A673 (cell line): ENCODE data around the gene NINJ2. TPM values are rescaled to one million over a fixed set of nuclear protein-coding genes. Genes with fewer than 3 reads are reported as not detected.
A peak's percentile ranks its signal among the peaks of the same experiment; 100 is the strongest.

Source experiments
- BruUV-seq: library from RNA; stranded (reverse); fragments of 400-500 nt; replicated peaks from 2 replicates; lab custom pipeline; 2021; lab: Mats Ljungman, UMichigan
- CTCF ChIA-PET: fragments of 300-600 bp; sonication (Branson Sonifier 250); formaldehyde crosslinking; loops from one replicate; lab custom pipeline; 2022; ENCODE audit warnings: antibody characterized with exemption; lab: Charles Lee
- POLR2A ChIA-PET: fragments of 300-600 bp; sonication (Branson Sonifier 250); formaldehyde crosslinking; loops from one replicate; lab custom pipeline; 2022; ENCODE audit warnings: antibody characterized with exemption; ENCODE audit not compliant: low non-redundant PET; lab: Charles Lee
- DNase-seq: peaks from one replicate; pipeline ENCODE4 v3.0.0-alpha.2; 2015; ENCODE audit warnings: low spot score
- H3K27ac ChIP-seq: fragments of 200-600 bp; sonication (generic); 2 replicates; pipeline ENCODE4 v1.5.1; 2016; ENCODE audit warnings: mixed run types, low read depth, mild to moderate bottlenecking, mixed read lengths, antibody characterized with exemption, low read length; ENCODE audit not compliant: poor library complexity, severe bottlenecking
- H3K27me3 ChIP-seq: fragments of 200-600 bp; sonication (generic); replicated peaks from 2 replicates; pipeline ENCODE4 v1.6.1; 2017; ENCODE audit warnings: mixed run types, low read depth, mild to moderate bottlenecking, mixed read lengths, antibody characterized with exemption, low read length; ENCODE audit not compliant: insufficient read depth, poor library complexity
- H3K36me3 ChIP-seq: fragments of 200-600 bp; sonication (generic); 2 replicates; pipeline ENCODE4 v1.6.1; 2016; ENCODE audit warnings: mixed run types, mild to moderate bottlenecking, mixed read lengths, antibody characterized with exemption, low read length; ENCODE audit not compliant: insufficient read depth, poor library complexity, severe bottlenecking
- H3K4me1 ChIP-seq: fragments of 200-600 bp; sonication (generic); 2 replicates; pipeline ENCODE4 v1.6.1; 2017; ENCODE audit warnings: mixed run types, mild to moderate bottlenecking, mixed read lengths, antibody characterized with exemption, low read length; ENCODE audit not compliant: insufficient read depth, poor library complexity, severe bottlenecking
- H3K4me3 ChIP-seq: fragments of 200-600 bp; sonication (generic); 2 replicates; pipeline ENCODE4 v1.5.1; 2016; ENCODE audit warnings: low read depth, mixed run types, mild to moderate bottlenecking, mixed read lengths, low read length; ENCODE audit not compliant: poor library complexity, severe bottlenecking
- H3K9me3 ChIP-seq: fragments of 200-600 bp; sonication (generic); 2 replicates; pipeline ENCODE4 v1.6.1; 2016; ENCODE audit warnings: mixed run types, low read depth, mild to moderate bottlenecking, mixed read lengths, antibody characterized with exemption, low read length; ENCODE audit not compliant: poor library complexity, severe bottlenecking
- CTCF ChIP-seq: fragments of 300-800, 200-600 bp; sonication (generic); conservative IDR thresholded peaks from 2 replicates; pipeline ENCODE4 v1.5.1; 2017; ENCODE audit warnings: low read depth, mild to moderate bottlenecking, antibody characterized with exemption, low read length, moderate library complexity, mixed read lengths
- EZH2 ChIP-seq: fragments of 200-600 bp; sonication (generic); IDR thresholded peaks from 2 replicates; pipeline ENCODE4 v1.6.1; 2017; ENCODE audit warnings: borderline replicate concordance, low read depth, mild to moderate bottlenecking, mixed read lengths, antibody characterized with exemption, low read length; ENCODE audit not compliant: poor library complexity, severe bottlenecking
- intact Hi-C: fragments of 100-400 bp; cut with micrococcal nuclease; formaldehyde crosslinking; loops from one replicate; pipeline ENCODE4 v1.10.0; 2022; ENCODE audit not compliant: unreplicated experiment
- total RNA-seq: library from RNA; stranded (reverse); gene quantifications from 2 replicates; pipeline ENCODE4 v1.2.3, GENCODE V29; 2021

The NINJ2 gene
- total RNA-seq, 1 experiment from 2014 or later, result not detected

GRCh38 chr12:692274-692673 lies 29.0 kb upstream of the NINJ2 start:
- TF ChIP-seq CTCF (no peak), EZH2 (no peak)
- DNase-seq, result no peak
- BruUV-seq, result no TSS peak
- intact Hi-C loops, result no loop called here
- no peak overlapping the region for H3K4me3 ChIP-seq
- ChIA-PET POLR2A (interaction anchor here (0.6 kb wide), 1 partner anchor 118 kb away, joined by 5 read pairs; no protein-coding TSS in a partner anchor), CTCF (no interaction called here)
- no peaks in the 10 kb centered on the region for H3K36me3 ChIP-seq
- H3K4me1 ChIP-seq, result no peaks in the 10 kb centered on the region
- H3K9me3 ChIP-seq, result no peaks in the 10 kb centered on the region
- no peak overlapping the region for H3K27ac ChIP-seq
- H3K27me3 ChIP-seq, result no peaks in the 10 kb centered on the region

GRCh38 chr12:690466-690865 lies 27.2 kb upstream of the NINJ2 start:
- DNase-seq, result peak; percentile 78
- no peaks in the 10 kb centered on the region for H3K4me1 ChIP-seq
- H3K36me3 ChIP-seq, result no peaks in the 10 kb centered on the region
- H3K4me3 ChIP-seq, result no peak overlapping the region
- intact Hi-C loops, result no loop called here
- ChIA-PET CTCF (no interaction called here), POLR2A (no interaction called here)
- TF ChIP-seq CTCF, result no peak
- no peak for TF ChIP-seq EZH2
- H3K27me3 ChIP-seq, result no peaks in the 10 kb centered on the region
- no TSS peak for BruUV-seq
- no peak overlapping the region for H3K27ac ChIP-seq
- H3K9me3 ChIP-seq, result no peaks in the 10 kb centered on the region

GRCh38 chr12:685388-685787 lies 22.1 kb upstream of the NINJ2 start:
- no TSS peak for BruUV-seq
- no peaks in the 10 kb centered on the region for H3K4me1 ChIP-seq
- H3K36me3 ChIP-seq, result no peaks in the 10 kb centered on the region
- intact Hi-C loops, result no loop called here
- H3K4me3 ChIP-seq, result no peak overlapping the region
- ChIA-PET CTCF (interaction anchor here (0.5 to 0.6 kb wide), 2 partner anchors 25 to 82 kb away, joined by 6 read pairs; no protein-coding TSS in a partner anchor), POLR2A (interaction anchor here (1.1 kb wide), 1 partner anchor 40 kb away, joined by 3 read pairs; no protein-coding TSS in a partner anchor)
- peak; percentile 77 for DNase-seq
- H3K27me3 ChIP-seq, result no peaks in the 10 kb centered on the region
- TF ChIP-seq EZH2 (no peak), CTCF (no peak)
- H3K9me3 ChIP-seq, result no peaks in the 10 kb centered on the region
- H3K27ac ChIP-seq, result no peak overlapping the region
